ENCODE data around the gene TIPARP.

DNA sequence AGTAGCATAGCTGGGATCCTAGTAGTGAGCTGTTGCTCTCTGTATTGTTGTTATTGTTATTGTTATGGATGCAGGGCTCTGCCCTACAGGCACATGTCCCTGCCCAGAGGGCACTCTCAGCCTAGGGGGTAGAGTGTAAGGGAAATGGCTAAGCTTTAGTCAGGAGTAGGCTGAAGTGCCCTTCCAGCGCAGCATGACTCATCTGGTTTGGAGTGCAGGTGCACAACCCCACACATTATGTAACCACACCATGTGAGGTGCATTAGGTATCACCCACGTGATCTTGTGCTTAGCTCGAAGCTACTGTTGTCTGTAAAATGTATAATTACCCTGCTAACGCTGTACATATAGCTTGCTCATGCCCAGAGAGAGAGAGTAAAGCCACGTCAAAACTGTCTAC, 48.3 kb upstream of the TIPARP start:
- TF ChIP-seq TAF1 (IDR thresholded peaks at IDR 0.05; ENCODE audit: borderline replicate concordance, insufficient read depth, low read length): no peak
- no peak for TF ChIP-seq POLR2AphosphoS5 (IDR thresholded peaks at IDR 0.05; ENCODE audit: low read depth, low read length)
- TF ChIP-seq, protein P1, sequence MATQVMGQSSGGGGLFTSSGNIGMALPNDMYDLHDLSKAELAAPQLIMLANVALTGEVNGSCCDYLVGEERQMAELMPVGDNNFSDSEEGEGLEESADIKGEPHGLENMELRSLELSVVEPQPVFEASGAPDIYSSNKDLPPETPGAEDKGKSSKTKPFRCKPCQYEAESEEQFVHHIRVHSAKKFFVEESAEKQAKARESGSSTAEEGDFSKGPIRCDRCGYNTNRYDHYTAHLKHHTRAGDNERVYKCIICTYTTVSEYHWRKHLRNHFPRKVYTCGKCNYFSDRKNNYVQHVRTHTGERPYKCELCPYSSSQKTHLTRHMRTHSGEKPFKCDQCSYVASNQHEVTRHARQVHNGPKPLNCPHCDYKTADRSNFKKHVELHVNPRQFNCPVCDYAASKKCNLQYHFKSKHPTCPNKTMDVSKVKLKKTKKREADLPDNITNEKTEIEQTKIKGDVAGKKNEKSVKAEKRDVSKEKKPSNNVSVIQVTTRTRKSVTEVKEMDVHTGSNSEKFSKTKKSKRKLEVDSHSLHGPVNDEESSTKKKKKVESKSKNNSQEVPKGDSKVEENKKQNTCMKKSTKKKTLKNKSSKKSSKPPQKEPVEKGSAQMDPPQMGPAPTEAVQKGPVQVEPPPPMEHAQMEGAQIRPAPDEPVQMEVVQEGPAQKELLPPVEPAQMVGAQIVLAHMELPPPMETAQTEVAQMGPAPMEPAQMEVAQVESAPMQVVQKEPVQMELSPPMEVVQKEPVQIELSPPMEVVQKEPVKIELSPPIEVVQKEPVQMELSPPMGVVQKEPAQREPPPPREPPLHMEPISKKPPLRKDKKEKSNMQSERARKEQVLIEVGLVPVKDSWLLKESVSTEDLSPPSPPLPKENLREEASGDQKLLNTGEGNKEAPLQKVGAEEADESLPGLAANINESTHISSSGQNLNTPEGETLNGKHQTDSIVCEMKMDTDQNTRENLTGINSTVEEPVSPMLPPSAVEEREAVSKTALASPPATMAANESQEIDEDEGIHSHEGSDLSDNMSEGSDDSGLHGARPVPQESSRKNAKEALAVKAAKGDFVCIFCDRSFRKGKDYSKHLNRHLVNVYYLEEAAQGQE (IDR thresholded peaks at IDR 0.05; ENCODE audit: insufficient read depth in 1 of 2, low read depth in 2 of 2, low read length in 2 of 2): no peak

All from PFSK-1 (cell line).